GM12878 (cell line): ENCODE results near the gene ZNF99. TPM values are rescaled to one million over a fixed set of nuclear protein-coding genes. Genes with fewer than 3 reads are reported as not detected.

Experiments
- ATAC-seq: fragments of 200-7000 bp; cut with Tn5 transposase; 3 replicates; pipeline ENCODE4 v1.9.1; 2020; ENCODE audit warnings: mild to moderate bottlenecking, moderate library complexity
- Bru-seq: library from RNA; stranded (reverse); fragments of 400-500 nt; gene quantifications from one replicate; lab custom pipeline; 2021; lab: Mats Ljungman, UMichigan
- BruChase-seq, 2 experiments: library from RNA; stranded (reverse); fragments of 400-500 nt; gene quantifications; one replicate each; lab custom pipeline; 2021; lab: Mats Ljungman, UMichigan
- BruUV-seq: library from RNA; stranded (reverse); fragments of 400-500 nt; replicated peaks from 2 replicates; lab custom pipeline; 2021; lab: Mats Ljungman, UMichigan
- CTCF ChIA-PET: fragments of 300-600 bp; sonication (Branson Sonifier 250); formaldehyde crosslinking; extraction: SDS; loops from one replicate; lab custom pipeline; 2021; ENCODE audit warnings: inconsistent platforms; lab: Yijun Ruan, JAX
- POLR2A ChIA-PET: fragments of 350-600 bp; formaldehyde crosslinking; extraction: SDS; loops from one replicate; lab custom pipeline; 2021; ENCODE audit warnings: inconsistent platforms; lab: Charles Lee
- RAD21 ChIA-PET: fragments of 300-600 bp; sonication (Branson Sonifier 250); formaldehyde crosslinking; loops from one replicate; lab custom pipeline; 2023; ENCODE audit warnings: antibody characterized with exemption; ENCODE audit not compliant: unreplicated experiment; lab: Charles Lee
- SMC1A ChIA-PET: fragments of 300-600 bp; sonication (Branson Sonifier 250); formaldehyde crosslinking; loops from one replicate; lab custom pipeline; 2023; ENCODE audit not compliant: unreplicated experiment, uncharacterized antibody; lab: Charles Lee
- DNase-seq: peaks from one replicate; pipeline ENCODE4 v3.0.0-alpha.2; 2011; ENCODE audit warnings: low read depth, low spot score
- FAIRE-seq: peaks from 3 replicates; lab custom pipeline; 2011; peaks lifted over from hg19 to GRCh38; lab: Jason Lieb, UNC
- H2AFZ ChIP-seq: 2 replicates; pipeline ENCODE4 v1.6.0; 2011; ENCODE audit warnings: low read depth, low read length, control low read depth; ENCODE audit not compliant: control insufficient read depth
- H3K27ac ChIP-seq: 2 replicates; pipeline ENCODE4 v1.5.1; 2011; ENCODE audit warnings: control low read depth; ENCODE audit not compliant: control insufficient read depth, insufficient read depth
- H3K27me3 ChIP-seq, 2 experiments: replicated peaks in 1 of 2; 2 replicates each; pipeline versions ENCODE4 v1.6.0 to v1.6.1; 2011; ENCODE audit warnings: low read length in 1 of 2; ENCODE audit not compliant: control insufficient read depth in 2 of 2, insufficient read depth in 2 of 2
- H3K36me3 ChIP-seq, 2 experiments: 2 replicates each; pipeline ENCODE4 v1.5.1; 2011; ENCODE audit warnings: low read length in 1 of 2; ENCODE audit not compliant: control insufficient read depth in 2 of 2, insufficient read depth in 2 of 2
- H3K4me1 ChIP-seq: 2 replicates; pipeline ENCODE4 v1.6.1; 2011; ENCODE audit warnings: mild to moderate bottlenecking, low read length, moderate library complexity, mixed read lengths; ENCODE audit not compliant: control insufficient read depth, insufficient read depth
- H3K4me2 ChIP-seq: 2 replicates; pipeline ENCODE4 v1.6.0; 2011; ENCODE audit warnings: control low read depth; ENCODE audit not compliant: control insufficient read depth, insufficient read depth
- H3K4me3 ChIP-seq: fragments of 200-600 bp; sonication (generic); 2 replicates; pipeline ENCODE4 v1.5.1; 2016
- H3K79me2 ChIP-seq: 2 replicates; pipeline ENCODE4 v1.6.0; 2011; ENCODE audit warnings: low read length; ENCODE audit not compliant: control insufficient read depth, insufficient read depth
- H3K9ac ChIP-seq: 2 replicates; pipeline ENCODE4 v1.8.0; 2011; ENCODE audit warnings: low read length, control low read depth, mixed read lengths; ENCODE audit not compliant: control insufficient read depth, insufficient read depth
- H3K9me3 ChIP-seq: replicated peaks from 3 replicates; pipeline ENCODE4 v1.5.1; 2011; ENCODE audit warnings: mild to moderate bottlenecking, low read length; ENCODE audit not compliant: control insufficient read depth, insufficient read depth
- H4K20me1 ChIP-seq: 2 replicates; pipeline ENCODE4 v1.6.0; 2011; ENCODE audit not compliant: control insufficient read depth, insufficient read depth
- ASH2L ChIP-seq: fragments of 300-600, 200-600 bp; sonication (generic); IDR thresholded peaks from 2 replicates; pipeline ENCODE4 v1.6.1; 2017; ENCODE audit warnings: low read depth, mild to moderate bottlenecking, borderline replicate concordance
- BCL3 ChIP-seq: IDR thresholded peaks from 2 replicates; pipeline ENCODE4 v1.6.1; 2011; ENCODE audit warnings: borderline replicate concordance, low read depth, mild to moderate bottlenecking, moderate library complexity, low read length; ENCODE audit not compliant: insufficient read depth, poor library complexity, severe bottlenecking
- CUX1 ChIP-seq: IDR thresholded peaks from 2 replicates; pipeline ENCODE4 v1.6.1; 2012; ENCODE audit warnings: improper control_type of control experiment, low read depth, low read length; ENCODE audit not compliant: insufficient replicate concordance
- EZH2 ChIP-seq: IDR thresholded peaks from 2 replicates; pipeline ENCODE4 v1.6.1; 2012; ENCODE audit warnings: low read depth, mild to moderate bottlenecking, control low read depth, inconsistent platforms, low read length, borderline replicate concordance; ENCODE audit not compliant: control insufficient read depth
- GATAD2B ChIP-seq: fragments of 450-650 bp; conservative IDR thresholded peaks from 2 replicates; pipeline ENCODE4 v1.6.1; 2017; ENCODE audit warnings: low read depth, mild to moderate bottlenecking, moderate library complexity
- HDGF ChIP-seq: fragments of 450-650 bp; IDR thresholded peaks from 2 replicates; pipeline ENCODE4 v1.6.1; 2016; ENCODE audit warnings: antibody characterized with exemption
- NBN ChIP-seq: fragments of 450-650 bp; IDR thresholded peaks from 2 replicates; pipeline ENCODE4 v1.6.1; 2016
- NKRF ChIP-seq: fragments of 450-650 bp; conservative IDR thresholded peaks from 2 replicates; pipeline ENCODE4 v1.6.1; 2017; ENCODE audit warnings: mild to moderate bottlenecking, moderate library complexity
- RAD51 ChIP-seq: fragments of 450-650 bp; IDR thresholded peaks from 2 replicates; pipeline ENCODE4 v1.6.1; 2016; ENCODE audit warnings: moderate library complexity, mild to moderate bottlenecking, inconsistent platforms
- ZSCAN29 ChIP-seq: fragments of 450-650 bp; IDR thresholded peaks from 2 replicates; pipeline ENCODE4 v1.6.1; 2017; ENCODE audit warnings: mild to moderate bottlenecking, moderate library complexity
- WGBS: methylation state at CpG from one replicate; pipeline ENCODE4 v1.1.6; 2016; ENCODE audit warnings: low lambda C conversion rate; ENCODE audit not compliant: insufficient replicate concordance, insufficient coverage; ENCODE audit errors: missing lambda C conversion rate; 5-methylcytosine and 5-hydroxymethylcytosine counted together
- in situ Hi-C: fragments of 300-500 bp; cut with MboI; formaldehyde crosslinking; loops from 9 replicates; pipeline ENCODE4 v1.14.3; 2018; ENCODE audit warnings: mixed read lengths
- intact Hi-C: fragments of 100-400 bp; cut with micrococcal nuclease; formaldehyde crosslinking; loops from one replicate; pipeline ENCODE4 v1.14.2; 2022; ENCODE audit not compliant: unreplicated experiment
- long read RNA-seq, 2 experiments: library from polyadenylated mRNA; unstranded; transcript quantifications; one replicate each; pipeline ENCODE4 v2.0.0, GENCODE V29; 2019 to 2020
- polyA minus RNA-seq, 3 experiments: library from RNA; depleted of rRNA, polyadenylated mRNA; stranded (reverse); fragments of >200 nt; gene quantifications; 2 replicates each; pipeline ENCODE4 v1.2.3, GENCODE V29; 2011
- polyA plus RNA-seq, 11 experiments: library from polyadenylated mRNA; depleted of rRNA in 4 of 11; unstranded in 6 of 11; stranded (reverse) in 5 of 11; fragments of >200 nt; fragmentation: Nextera tagmentation in 4 of 11; fragmentation: Illumina TruSeq in 1 of 11; extraction: Ambion mirVana in 4 of 11; extraction: Trizol in 1 of 11; gene quantifications; 1 replicate in 1 of 11; 2 replicates in 10 of 11; pipeline versions ENCODE4 v1.2.1 to v1.2.3, GENCODE V29; 2011 to 2016; ENCODE audit warnings: inconsistent platforms in 2 of 11, missing spikeins in 2 of 11, low read depth in 1 of 11
- total RNA-seq, 4 experiments: library from RNA; depleted of rRNA in 3 of 4; stranded (reverse); fragments of >200 nt in 3 of 4; fragmentation: Illumina TruSeq in 1 of 4; extraction: Trizol in 1 of 4; gene quantifications; 2 replicates each; pipeline versions ENCODE4 v1.2.1 to v1.2.3, GENCODE V29; 2013 to 2021

ZNF99 gene
- total RNA-seq (2013; cell fraction: nucleolus; rRNA removed): not detected in 2 replicates
- total RNA-seq (2014; rRNA removed): not detected in 2 replicates
- not detected in 2 replicates for total RNA-seq (2014; rRNA removed; fragmentation: Illumina TruSeq; extraction: Trizol)
- not detected in 2 replicates for total RNA-seq (2021)
- not detected for polyA plus RNA-seq (2011; ENCODE audit: low read depth)
- not detected in 2 replicates for polyA plus RNA-seq (2011; rRNA removed)
- not detected in 2 replicates for polyA plus RNA-seq (2011; cell fraction: cytosol; rRNA removed)
- polyA plus RNA-seq (2011; cell fraction: nucleus; rRNA removed): not detected in 2 replicates
- not detected in 2 replicates for polyA plus RNA-seq (2012)
- polyA plus RNA-seq (2014; fragmentation: Illumina TruSeq; extraction: Trizol): not detected in 2 replicates
- polyA plus RNA-seq (2014; fragmentation: Nextera tagmentation; extraction: Ambion mirVana): not detected
- not detected in 2 replicates for polyA plus RNA-seq (2014; rRNA removed)
- not detected for polyA plus RNA-seq (2016; fragmentation: Nextera tagmentation; extraction: Ambion mirVana)
- polyA minus RNA-seq (2011; rRNA and poly(A)+ RNA removed): not detected in 2 replicates
- polyA minus RNA-seq (2011; cell fraction: cytosol; rRNA and poly(A)+ RNA removed): not detected in 2 replicates
- not detected in 2 replicates for polyA minus RNA-seq (2011; cell fraction: nucleus; rRNA and poly(A)+ RNA removed)
- not detected for Bru-seq, nascent RNA
- BruChase-seq, experiment 1, labeled RNA remaining after a 6-hour chase: not detected
- BruChase-seq, experiment 2, labeled RNA remaining after a 2-hour chase: not detected
- long read RNA-seq, experiment 1: 0 reads
- long read RNA-seq, experiment 2: 0 reads

GRCh38 chr19:22783651-22784410 lies at the start of gene ZNF99:
Gene ZNF99 (minus strand): TSS chr19:22784151. CDS start chr19:22784016, 135 bp downstream.
- Histone ChIP-seq H2AFZ (no peak within 1 kb of the TSS), H3K79me2 (no peaks in the 10 kb centered on the region), H3K27me3 (no peaks in the 10 kb centered on the region), H3K9ac (no peak within 1 kb of the TSS), H3K9me3 (no peaks in the 10 kb centered on the region; the same call in 2 of the 3 replicates), H3K27ac (no peak within 1 kb of the TSS), H3K36me3 (no peaks in the 10 kb centered on the region), H3K4me3 (no peak within 1 kb of the TSS), H4K20me1 (no peaks in the 10 kb centered on the region), H3K4me1 (no peaks in the 10 kb centered on the region), H3K4me2 (no peak within 1 kb of the TSS)
- FAIRE-seq (no peak), DNase-seq (no peak), ATAC-seq (no peak)
- WGBS: 52% methylated on average over 36 of the region's 36 CpGs
- POLR2A ChIA-PET: no interaction called here
- SMC1A ChIA-PET: no interaction called here
- intact Hi-C loops (no loop called here), in situ Hi-C loops (no loop called here)
- CTCF ChIA-PET: no interaction called here
- RAD21 ChIA-PET: no interaction called here
- no TSS peak for BruUV-seq
- no peak for TF ChIP-seq ASH2L
- no peak for TF ChIP-seq BCL3
- no peak for TF ChIP-seq RAD51
- no peak for TF ChIP-seq NBN
- no peak for TF ChIP-seq ZSCAN29
- no peak for TF ChIP-seq HDGF
- no peak for TF ChIP-seq GATAD2B
- TF ChIP-seq NKRF: no peak
- TF ChIP-seq EZH2: no peak
- TF ChIP-seq CUX1: no peak
